GM20431 (cell line): ENCODE measurements around the gene WDR75.

Experiments used
- in situ Hi-C: fragments of 300-500 bp; cut with MseI, MboI; formaldehyde crosslinking; loops from one replicate; pipeline ENCODE4 v1.15.0; 2020; ENCODE audit warnings: low sequenced_read_pairs; ENCODE audit not compliant: unreplicated experiment

The WDR75 gene

DNA sequence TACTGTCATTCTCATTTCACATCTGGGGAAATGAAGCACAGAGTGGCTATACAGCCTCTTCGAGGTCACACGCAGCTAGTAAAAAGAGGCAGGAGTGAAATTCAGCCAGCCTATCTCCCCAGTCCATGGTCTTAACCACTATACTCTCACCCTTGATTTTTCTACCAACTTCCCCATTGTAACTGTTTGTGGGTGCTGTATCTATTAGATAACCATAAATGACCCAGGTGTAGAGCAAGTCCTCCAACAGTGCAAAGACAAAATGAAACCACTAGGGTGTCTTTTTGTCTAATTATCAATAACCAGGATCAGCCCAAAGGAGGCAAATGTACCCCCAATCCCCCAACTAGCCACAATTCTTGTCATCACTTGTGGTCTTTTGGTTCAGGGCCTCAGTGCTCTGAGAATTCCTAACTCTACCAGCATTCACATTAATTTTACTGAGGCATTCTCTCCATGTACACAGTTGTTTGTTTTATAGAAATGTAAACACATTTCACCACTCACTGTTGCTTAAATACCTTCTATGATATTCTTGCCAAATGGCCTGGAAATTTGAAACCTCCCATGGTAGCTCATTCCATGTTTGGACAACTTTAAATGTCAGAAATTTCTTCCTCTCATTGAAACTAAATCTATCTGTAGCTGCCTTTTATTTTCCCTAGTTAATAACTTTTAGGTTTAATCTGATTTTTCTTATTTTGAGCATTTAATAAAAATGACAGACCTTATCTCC lies 80.6 kb downstream of the WDR75 start:
- in situ Hi-C loops = no loop called here

DNA sequence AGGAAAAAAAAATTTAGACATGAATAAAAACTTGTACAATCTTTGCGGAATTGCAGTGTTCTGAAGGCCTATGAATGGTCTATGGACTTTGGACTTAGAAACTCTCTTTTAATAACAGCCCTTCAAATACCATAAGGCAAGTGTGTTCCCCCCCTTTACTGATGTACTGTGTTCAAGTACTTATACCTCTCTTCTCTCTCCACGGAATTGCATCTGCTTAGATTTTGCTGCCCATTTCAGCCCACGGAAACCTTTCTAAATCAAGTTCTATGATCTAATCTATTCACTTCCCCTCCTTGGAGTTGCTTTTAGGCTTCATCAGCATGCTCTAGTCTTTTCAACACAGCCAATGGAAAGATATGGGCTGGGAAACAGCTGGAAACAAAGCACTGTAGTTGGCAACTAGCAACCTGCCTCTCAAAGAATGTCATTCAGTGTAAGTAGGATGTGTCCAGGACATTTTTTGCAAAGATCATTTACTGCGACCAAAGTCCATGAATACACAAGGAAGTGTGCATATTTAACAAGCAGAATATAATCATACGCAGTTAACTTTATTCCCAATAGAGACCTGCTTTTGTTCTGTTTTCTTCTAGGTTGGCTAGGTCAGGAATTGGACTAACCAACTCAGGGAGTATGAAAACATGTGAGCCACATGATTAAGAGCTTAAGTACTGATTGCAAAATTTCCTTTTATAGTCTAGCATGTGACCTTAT lies 81.3 kb downstream of the WDR75 start:
- in situ Hi-C loops = no loop called here

DNA sequence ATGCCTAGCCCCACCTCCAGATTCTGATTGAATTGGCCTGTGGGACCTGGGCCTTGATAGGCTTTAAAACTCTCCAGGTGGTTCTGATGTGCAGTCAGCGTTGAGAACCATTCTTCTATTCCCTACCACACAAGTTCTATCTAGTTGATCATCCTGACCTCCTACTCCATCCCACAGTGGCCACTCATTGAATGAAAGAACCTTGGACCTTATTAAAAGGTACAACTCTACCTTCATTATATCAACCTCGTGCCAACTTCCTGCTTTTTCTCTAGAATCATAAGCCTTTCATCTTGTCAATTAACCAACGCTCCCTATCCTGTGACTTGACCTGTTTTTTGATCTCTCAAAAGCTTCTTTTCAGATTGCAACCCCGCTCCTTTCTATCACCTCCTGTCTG lies 83.5 kb downstream of the WDR75 start:
- in situ Hi-C loops = no loop called here
